Inflammatory macrophage treated with lipopolysaccharide for 1 hour (primary cell): ENCODE measurements around the gene COMP.
"Not testable (repeated sequence)": the region's sequence is repeated elsewhere in the genome, so short reads cannot be mapped to it uniquely, and the experiment has no call there.

Experiments
- DNase-seq, 2 donors: peaks; one replicate each; pipeline ENCODE4 v3.0.0-alpha.2; 2020 to 2022

COMP gene

DNA sequence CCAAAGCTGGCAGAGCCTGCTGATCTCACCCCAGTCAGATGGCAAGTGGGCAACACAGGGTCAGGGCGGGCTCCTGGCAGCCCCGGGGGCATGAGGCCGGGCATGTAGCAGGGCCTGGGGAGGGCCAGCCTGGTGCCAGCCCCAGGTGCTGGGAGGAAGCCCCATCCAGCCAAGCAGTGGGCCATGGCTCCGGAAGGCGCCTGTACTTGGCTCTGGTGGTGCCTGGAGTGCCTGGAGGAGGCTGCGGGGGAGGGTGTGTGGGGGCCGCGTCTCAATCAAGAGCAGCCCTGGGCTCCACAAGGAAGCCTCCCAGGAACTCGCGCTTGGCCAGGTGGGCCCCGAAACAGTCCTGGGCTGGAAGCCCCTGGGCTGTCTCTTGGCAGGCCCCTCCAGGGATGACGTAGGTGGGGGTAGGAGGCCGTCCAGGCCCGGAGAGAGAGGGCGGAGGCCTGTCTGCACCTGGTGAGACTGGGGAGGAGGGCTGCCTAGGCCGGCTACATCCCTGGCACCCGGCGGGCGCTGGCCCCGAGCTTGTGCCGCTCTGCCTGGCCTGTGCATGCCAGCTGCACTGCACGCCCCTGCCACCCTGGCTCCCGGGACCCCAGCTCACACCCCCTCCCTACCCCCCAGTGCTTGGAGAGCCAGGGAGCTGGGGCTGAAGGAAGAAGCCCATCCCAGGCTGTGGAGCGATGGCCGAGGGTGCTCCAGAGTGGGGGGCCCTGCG is 45.9 kb downstream of the COMP start:
- no peak for DNase-seq

DNA sequence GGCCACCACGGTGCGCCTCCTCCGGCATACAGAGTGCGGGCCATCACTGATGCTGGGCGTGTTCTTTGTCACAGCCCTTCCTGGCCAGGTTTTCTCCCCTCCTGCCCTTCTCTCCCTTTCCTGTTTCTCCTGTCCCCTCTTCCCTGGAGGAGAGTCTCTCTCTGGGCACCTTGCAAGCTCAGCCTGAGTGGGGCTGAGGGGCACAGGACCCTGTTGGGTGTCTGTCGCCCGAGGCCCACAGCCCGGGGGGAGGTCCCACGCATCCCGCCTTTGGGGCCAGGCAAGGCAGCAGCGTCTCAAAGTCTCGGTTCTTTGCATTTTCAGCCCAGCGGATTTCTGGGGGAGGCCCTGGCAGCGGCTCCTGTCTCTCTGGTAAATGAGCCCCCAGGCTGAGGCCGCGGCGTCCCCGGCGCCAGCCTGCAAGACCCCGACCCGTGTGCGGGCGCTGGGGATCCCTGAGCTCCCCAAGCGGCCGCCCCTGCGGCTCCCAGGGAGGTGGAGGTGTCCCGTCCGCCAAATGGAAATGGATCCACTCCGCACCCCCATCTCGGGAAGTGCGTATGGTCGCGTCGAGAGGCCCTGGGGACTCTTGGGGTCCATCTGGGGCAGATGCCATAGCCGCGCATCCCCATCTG is 47.2 kb downstream of the COMP start:
- DNase-seq, result no peak

DNA sequence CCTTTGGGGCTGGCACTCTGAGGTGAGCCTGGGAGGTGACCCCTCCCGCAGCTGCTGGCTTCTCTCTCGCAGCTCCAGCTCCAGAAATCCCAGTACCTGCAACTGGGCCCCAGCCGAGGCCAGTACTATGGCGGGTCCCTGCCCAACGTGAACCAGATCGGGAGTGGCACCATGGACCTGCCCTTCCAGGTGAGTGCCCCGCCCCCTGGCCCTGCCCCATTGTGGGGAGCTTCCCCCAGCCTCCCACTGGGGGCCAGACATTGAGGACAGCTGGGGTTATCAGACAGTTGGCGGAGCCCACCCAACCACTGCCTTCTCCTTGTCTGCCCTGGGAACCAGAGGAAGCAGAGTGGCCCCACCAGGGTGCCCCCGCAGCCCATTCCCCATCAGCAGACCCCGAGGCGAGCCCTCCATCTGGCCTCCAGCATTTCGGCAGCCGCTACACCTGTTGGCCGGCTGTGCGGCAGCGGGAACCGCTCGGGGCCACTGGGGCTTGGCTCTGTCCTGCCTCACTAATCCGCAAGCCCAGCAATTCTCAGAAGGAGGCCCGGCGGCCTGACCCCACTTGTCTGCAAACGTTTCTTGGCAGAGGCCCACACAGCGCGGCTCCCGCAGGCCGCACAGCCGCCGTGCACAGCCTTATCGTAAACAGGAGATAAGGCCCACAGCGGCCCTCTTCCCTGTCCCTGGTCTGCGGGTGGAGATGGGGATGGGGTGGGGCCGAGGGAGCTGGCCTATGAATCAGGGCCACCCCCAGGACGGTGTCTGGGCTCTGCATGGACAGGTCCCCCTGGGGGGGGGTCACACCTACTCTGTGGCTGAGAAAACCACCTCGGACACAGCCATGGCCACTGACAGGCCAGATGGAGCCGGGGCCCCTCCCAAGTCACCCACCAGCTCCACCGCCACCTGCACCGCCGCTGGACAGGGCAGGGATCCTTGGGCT is 48.0 kb downstream of the COMP start:
- DNase-seq, result no peak

DNA sequence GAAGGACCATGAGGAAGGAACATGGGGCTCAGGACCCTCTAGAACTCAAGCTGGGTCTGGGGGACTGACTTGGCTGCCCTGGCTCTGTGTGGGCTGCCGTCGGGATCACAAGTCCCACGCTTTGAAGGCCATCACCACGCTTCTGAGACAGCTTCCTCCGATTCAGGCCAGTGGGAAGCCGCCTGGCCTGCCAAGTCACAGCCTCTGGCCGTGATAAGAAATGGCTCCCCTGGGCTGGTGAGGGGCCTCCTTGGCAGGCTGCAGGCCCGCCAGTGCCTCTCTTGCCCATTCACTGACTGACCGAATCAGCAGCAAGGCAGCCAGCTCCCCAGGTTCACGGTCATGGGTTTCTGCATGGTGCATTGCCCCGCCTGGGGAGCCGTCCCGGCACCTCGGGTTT is 48.8 kb downstream of the COMP start:
- DNase-seq, result no peak

DNA sequence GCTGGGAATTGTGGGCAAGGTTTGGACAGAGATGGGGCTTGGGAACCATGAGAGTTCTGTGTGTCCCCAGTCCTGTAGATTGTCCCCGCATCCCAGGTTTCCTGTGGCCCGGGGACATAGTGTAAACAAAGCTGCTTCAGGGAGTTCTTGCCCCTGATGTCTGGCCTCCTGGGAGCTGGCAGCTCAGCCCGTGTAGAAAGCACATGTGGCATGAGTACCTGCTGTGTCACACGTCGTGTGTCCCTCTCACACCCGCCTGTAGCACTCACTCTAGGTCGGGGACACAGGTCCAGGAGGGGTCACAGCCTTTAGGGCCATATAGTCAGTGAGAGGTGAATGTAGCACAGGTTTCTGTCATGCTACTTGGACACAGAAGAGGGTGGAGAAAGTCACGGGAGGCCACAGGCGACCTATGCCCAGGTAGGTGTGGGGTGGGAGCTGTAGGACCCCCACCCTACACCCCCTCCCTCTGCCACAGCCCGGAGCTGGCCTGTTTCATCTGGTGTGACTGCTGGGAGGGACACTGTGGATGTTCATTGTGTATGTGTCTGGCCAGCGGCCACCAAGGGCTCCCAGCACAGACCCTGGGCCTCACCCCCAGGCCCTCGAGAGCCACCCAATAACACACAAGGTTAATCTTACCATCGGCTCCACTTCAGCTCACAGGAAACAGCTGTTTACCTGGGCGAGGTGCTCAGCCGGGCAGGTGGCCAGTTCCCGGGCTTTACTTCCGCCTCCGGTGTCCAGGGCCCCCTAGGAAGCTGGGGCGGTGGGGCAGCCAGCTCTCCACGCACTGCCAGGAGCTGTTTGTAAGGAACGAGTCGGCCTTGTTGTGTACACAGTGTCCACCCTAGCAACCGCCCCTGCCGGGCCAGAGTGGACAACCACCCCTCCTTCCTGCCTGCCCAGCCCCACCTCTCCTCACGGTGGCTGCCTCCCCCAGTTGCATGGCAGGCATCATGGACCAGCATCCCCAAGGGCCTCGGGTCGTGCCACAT is 49.7 kb downstream of the COMP start:
- DNase-seq, result no peak

DNA sequence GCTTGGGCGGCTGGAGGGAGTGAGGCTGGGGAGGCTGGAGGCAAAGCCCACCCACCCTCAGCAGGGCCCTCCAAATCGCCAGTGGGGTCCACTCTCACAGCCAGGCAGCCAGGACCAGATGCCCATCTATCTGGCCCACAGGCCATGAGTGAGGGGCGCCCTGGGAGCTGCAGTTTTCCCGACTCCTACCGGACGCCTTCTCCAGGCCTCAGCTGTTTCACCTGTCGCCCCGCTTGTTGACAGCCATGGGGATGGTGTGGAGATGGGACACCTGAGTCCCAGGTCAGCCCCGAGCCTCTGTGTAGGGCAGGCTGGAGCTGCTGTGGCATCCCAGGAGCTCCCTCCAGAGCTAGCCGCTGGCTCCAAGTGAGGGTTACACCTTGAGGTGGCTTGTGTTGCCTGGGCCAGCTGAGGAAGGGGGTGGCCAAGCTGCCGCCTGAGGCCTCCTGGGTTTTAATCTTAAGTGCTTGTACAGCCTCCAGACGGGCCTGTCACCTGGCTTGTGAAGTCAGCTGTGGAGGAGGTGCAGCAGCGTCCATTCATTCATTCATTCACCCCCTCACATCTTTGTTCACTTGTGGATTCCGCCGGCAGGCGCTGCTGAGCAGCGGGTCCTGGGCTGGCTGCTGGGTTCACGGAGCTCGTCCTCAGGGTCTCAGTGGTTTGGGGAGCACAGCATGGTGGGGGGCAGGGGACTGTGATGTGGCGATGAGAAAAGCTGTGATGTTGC is 52.0 kb downstream of the COMP start:
- no peak for DNase-seq

DNA sequence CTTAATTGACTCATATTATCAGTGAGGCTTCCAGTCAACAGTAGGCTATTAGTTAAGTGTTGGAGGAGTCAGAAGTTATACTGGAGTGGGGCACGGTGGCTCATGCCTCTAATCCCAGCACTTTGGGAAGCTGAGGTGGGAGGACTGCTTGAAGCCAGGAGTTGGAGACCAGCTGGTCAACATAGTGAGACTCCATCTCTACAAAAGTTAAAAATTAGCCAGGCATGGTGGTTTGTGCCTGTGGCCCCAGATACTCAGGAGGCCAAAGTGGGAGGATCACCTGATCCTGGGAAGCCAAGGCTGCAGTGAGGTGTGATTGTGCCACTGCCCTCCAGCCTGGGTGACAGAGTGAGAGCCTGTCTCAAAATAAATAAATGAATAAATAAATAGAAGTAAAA is 53.2 kb downstream of the COMP start:
- no peak for DNase-seq

DNA sequence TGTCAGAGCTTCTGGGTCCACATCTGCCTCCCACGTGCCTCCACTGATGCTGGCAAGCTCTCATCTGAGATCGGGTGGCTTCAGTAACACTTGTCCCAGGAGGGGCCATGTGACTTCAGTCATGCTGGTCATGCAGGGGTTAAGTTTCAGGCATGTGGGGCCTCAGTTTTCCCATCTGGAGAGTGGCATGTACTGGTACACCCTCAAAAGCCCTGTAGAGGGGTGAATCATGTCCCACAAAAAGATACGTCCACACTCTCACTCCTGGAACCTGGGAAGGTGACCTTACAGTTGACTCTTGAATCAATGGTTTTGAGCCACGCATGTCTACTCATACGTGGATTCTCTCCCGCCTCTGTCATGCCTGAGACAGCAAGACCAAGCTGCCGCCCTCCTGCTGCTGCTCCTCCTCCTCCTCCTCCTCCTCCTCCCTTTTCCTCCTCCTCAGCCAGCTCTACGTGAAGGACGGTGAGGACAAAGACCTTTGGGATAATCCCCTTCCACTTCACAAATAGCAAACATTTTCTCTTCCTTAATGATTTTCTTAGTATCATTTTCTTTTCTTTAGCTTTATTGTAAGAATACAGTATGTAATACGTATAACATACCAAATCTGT is 53.7 kb downstream of the COMP start:
- DNase-seq, result no peak

DNA sequence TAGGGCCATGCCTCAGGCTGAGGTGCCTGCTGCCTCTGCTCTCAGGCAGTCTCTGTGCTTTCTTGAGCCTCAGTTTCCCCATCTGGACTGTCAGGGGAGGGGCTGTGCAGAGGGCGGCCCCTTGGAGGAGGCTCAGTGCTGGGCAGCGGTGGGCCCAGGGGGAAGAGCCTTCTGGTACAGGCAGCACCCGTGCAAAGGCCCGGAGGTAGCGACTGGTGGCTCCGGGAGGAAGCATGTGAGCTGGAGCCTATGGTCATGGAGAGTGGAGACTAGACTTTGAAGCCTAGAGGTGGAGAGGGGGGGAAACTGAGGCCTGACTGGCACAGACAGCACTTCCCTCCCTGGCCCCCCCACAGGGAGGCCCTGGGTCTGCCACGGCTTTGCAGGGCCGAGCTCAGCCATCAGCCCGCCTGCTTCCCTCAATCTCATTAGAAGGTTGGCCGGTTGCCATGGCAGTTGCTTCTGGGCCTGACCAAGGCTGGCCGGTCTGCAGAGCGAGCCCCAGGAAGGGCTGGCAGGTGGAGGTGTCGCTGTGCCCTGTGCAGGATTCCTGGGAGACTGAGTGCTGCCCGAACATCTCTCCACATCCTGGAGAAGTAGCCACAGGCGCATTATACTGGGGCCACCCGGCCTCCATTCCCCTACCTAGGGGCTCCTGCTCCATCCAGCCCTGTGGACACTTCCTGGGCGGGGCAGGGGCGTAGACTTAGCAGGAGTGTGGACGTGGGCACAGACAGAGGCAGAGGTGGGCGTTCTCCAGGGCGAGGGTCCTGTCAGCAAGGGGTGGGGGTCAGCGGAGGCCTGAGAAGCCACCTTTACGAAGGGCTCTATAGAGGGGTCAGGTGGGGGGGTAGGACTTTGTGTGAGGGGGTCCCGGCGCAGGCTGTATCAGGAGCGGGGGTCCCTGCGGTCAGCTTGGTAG is 54.4 kb downstream of the COMP start:
- no peak for DNase-seq

DNA sequence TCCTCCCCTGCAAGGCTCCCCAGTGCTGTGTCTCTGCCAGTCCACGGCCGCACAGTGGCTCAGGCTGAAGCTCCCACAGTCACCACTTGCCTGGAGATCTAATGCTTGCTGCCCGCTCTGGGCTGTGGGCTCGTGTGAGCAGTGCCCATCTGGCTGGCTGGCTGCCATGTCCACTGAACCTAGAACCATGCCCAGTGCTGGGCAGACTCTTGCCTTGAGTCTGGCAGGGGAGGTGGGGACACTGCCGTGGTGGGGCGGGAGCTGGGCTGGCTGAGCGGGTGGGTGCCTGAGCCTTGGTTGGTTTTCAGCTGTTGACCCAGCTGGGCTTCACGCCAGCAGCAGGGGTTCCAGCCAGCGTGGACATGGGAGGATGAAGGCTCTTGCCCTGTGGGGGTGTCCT is 55.4 kb downstream of the COMP start:
- DNase-seq, result no peak

DNA sequence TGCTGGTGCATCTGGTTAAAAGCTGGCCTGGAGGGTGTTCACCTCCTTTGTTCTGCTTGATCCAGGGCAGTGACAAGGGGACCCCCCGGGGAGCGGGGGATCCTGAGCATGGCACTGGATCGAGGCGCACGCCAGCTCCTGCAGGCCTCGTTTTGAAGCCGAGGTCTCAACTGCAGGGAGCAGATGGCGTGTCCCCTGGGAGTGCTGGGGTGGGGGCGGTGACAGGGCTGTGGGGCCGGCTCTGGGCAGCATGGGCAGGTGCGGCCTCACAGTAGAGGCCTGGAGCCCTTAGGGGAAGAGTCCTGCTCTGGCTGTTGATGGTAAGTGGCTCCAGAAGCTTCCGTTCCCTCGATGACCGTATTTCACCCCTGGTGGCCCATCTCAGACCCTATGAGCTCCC is 55.8 kb downstream of the COMP start:
- DNase-seq, result no peak

DNA sequence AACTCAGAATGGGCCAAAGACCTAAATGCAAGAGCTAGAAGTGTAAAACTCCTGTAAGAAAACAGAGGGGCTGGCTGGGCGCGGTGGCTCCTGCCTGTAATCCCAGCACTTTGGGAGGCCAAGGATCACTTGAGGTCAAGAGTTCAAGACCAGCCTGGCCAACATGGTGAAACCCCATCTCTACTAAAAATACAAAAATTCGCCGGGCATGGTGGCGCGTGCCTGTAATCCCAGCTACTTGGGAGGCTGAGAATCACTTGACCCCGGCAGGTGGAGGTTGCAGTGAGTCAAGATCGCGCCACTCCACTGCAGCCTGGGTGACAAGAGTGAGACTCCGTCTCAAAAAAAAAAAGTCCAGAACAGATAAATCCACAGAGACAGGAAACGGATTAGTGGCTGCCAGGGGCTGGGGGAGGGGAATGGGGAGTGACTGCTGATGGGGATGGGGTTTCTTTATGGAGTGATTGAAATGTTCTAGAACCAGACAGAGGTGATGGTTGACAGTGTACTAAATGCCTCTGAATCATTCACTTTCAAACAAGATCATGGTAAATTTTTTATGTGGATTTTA is 57.3 kb downstream of the COMP start:
- not testable (repeated sequence) for DNase-seq

DNA sequence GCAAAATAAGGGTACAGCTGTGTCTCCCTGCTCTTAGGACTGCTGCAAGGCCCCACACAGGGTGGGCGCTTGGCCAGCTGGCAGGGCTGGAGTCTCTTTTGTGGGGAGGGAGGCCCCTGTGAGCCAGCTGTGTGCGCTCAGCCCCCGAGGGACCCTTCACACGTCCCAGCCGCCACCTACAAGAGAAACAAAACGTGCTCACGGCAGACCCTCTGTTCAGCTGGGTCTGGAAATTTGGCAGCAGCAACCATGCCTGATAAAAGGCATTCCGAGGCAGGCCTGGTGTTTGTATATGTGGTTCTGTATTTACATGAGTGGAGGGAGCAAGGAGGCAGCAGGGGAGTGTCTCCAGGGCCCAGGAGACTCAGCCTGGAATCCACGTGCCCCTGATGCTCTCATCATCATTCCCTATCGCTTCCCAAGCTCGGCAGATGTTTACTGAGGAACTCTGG is 57.9 kb downstream of the COMP start:
- DNase-seq, result no peak
